Endothelial cell of umbilical vein (primary cell): Measurements from ENCODE around the gene RECK. TPM values are rescaled to one million over a fixed set of nuclear protein-coding genes. Genes with fewer than 3 reads are reported as not detected.

ENCODE experiments used
- BruUV-seq: library from RNA; stranded (reverse); fragments of 400-500 nt; replicated peaks from 2 replicates; lab custom pipeline; 2021; lab: Mats Ljungman, UMichigan
- CTCF ChIA-PET: fragments of 300-600, 350-600 bp; sonication (Branson Sonifier 250); formaldehyde crosslinking; loops from one replicate; lab custom pipeline; 2021; ENCODE audit warnings: antibody characterized with exemption, inconsistent platforms; lab: Charles Lee
- POLR2A ChIA-PET: fragments of 300-600, 350-600 bp; sonication (Branson Sonifier 250); formaldehyde crosslinking; loops from one replicate; lab custom pipeline; 2021; ENCODE audit warnings: antibody characterized with exemption, inconsistent platforms; lab: Charles Lee
- DNase-seq: peaks from one replicate; pipeline ENCODE4 v3.0.0-alpha.2; 2011; ENCODE audit warnings: low read depth, low spot score
- FAIRE-seq: peaks from 2 replicates; lab custom pipeline; 2011; peaks lifted over from hg19 to GRCh38; lab: Jason Lieb, UNC
- H2AFZ ChIP-seq: 2 replicates; pipeline ENCODE4 v1.6.0; 2012; ENCODE audit warnings: low read depth, low read length, control low read depth, inconsistent platforms
- H3K27ac ChIP-seq: 2 replicates; pipeline ENCODE4 v1.5.1; 2011; ENCODE audit warnings: low read depth, mild to moderate bottlenecking, control low read depth, low read length, moderate library complexity; ENCODE audit not compliant: insufficient read depth
- H3K27me3 ChIP-seq, 2 experiments: 2 replicates each; pipeline versions ENCODE4 v1.6.0 to v1.6.1; 2011; ENCODE audit warnings: low read length in 2 of 2, mixed read lengths in 1 of 2; ENCODE audit not compliant: control insufficient read depth in 2 of 2, insufficient read depth in 2 of 2
- H3K36me3 ChIP-seq, 2 experiments: 2 replicates in 1 of 2; 3 replicates in 1 of 2; pipeline ENCODE4 v1.5.1; 2011; ENCODE audit warnings: low read length in 2 of 2, mild to moderate bottlenecking in 1 of 2, moderate library complexity in 1 of 2; ENCODE audit not compliant: control insufficient read depth in 2 of 2, insufficient read depth in 2 of 2; ENCODE audit errors: extremely low read depth in 1 of 2
- H3K4me1 ChIP-seq: 3 replicates; pipeline ENCODE4 v1.5.1; 2011; ENCODE audit warnings: mild to moderate bottlenecking, low read length; ENCODE audit not compliant: control insufficient read depth, insufficient read depth; ENCODE audit errors: extremely low read depth
- H3K4me2 ChIP-seq: 2 replicates; pipeline ENCODE4 v1.6.1; 2011; ENCODE audit warnings: low read length, control low read depth, mixed read lengths; ENCODE audit not compliant: insufficient read depth
- H3K4me3 ChIP-seq, 3 experiments: fragments of 200-600 bp in 1 of 3; sonication (generic), shearing (Covaris generic) in 1 of 3; replicated peaks in 1 of 3; 2 replicates each; pipeline ENCODE4 v1.5.1; 2011 to 2016; ENCODE audit warnings: control low read depth in 3 of 3, low read length in 3 of 3, mild to moderate bottlenecking in 2 of 3, inconsistent platforms in 1 of 3, low read depth in 1 of 3, moderate library complexity in 1 of 3; ENCODE audit not compliant: insufficient read depth in 1 of 3
- H3K79me2 ChIP-seq: 2 replicates; pipeline ENCODE4 v1.6.0; 2012; ENCODE audit warnings: low read length, inconsistent platforms; ENCODE audit not compliant: control insufficient read depth, insufficient read depth
- H3K9ac ChIP-seq: replicated peaks from 2 replicates; pipeline ENCODE3; 2011; ENCODE audit warnings: low read length, control low read depth; ENCODE audit not compliant: insufficient read depth; ENCODE audit errors: extremely low read depth
- H3K9me1 ChIP-seq: replicated peaks from 3 replicates; pipeline ENCODE4 v1.6.0; 2011; ENCODE audit warnings: mild to moderate bottlenecking, low read length; ENCODE audit not compliant: control insufficient read depth, insufficient read depth; ENCODE audit errors: extremely low read depth
- H3K9me3 ChIP-seq: replicated peaks from 2 replicates; pipeline ENCODE4 v1.5.1; 2012; ENCODE audit warnings: low read length, inconsistent platforms; ENCODE audit not compliant: control insufficient read depth, insufficient read depth
- H4K20me1 ChIP-seq: replicated peaks from 2 replicates; pipeline ENCODE3; 2011; ENCODE audit warnings: mild to moderate bottlenecking, low read length; ENCODE audit not compliant: control insufficient read depth, insufficient read depth; ENCODE audit errors: extremely low read depth
- CTCF ChIP-seq, 2 donors: IDR thresholded peaks; 1 replicate in 1 of 2; 2 replicates in 1 of 2; pipeline ENCODE4 v1.5.1; 2011; ENCODE audit warnings: low read length in 2 of 2, mild to moderate bottlenecking in 2 of 2, moderate library complexity in 2 of 2, control low read depth in 1 of 2, inconsistent platforms in 1 of 2, low read depth in 1 of 2; ENCODE audit not compliant: insufficient read depth in 1 of 2; ENCODE audit errors: extremely low read depth in 1 of 2
- EZH2 ChIP-seq: IDR thresholded peaks from 2 replicates; pipeline ENCODE4 v1.6.1; 2012; ENCODE audit warnings: borderline replicate concordance, low read depth, mild to moderate bottlenecking, moderate library complexity, low read length, inconsistent platforms; ENCODE audit not compliant: severe bottlenecking
- FOS ChIP-seq: IDR thresholded peaks from 2 replicates; pipeline ENCODE4 v1.6.1; 2011; ENCODE audit warnings: mild to moderate bottlenecking, low read length, moderate library complexity, borderline replicate concordance; ENCODE audit not compliant: insufficient read depth
- GATA2 ChIP-seq: IDR thresholded peaks from 2 replicates; pipeline ENCODE4 v1.7.0; 2011; ENCODE audit warnings: low read depth, mild to moderate bottlenecking, moderate library complexity, mixed read lengths, low read length; ENCODE audit not compliant: insufficient read length, insufficient read depth
- JUN ChIP-seq: IDR thresholded peaks from 2 replicates; pipeline ENCODE4 v1.6.1; 2011; ENCODE audit warnings: borderline replicate concordance, low read depth; ENCODE audit not compliant: insufficient read length, insufficient read depth
- MAX ChIP-seq: IDR thresholded peaks from 2 replicates; pipeline ENCODE4 v1.6.1; 2011; ENCODE audit not compliant: insufficient read depth, insufficient read length
- MYC ChIP-seq: IDR thresholded peaks from one replicate; pipeline ENCODE4 v1.6.1; 2011; ENCODE audit warnings: mild to moderate bottlenecking, low read depth, low read length
- POLR2A ChIP-seq: IDR thresholded peaks from 2 replicates; pipeline ENCODE4 v1.6.1; 2012; ENCODE audit warnings: low read depth, mild to moderate bottlenecking, control low read depth, low read length
- POLR2AphosphoS5 ChIP-seq: IDR thresholded peaks from 2 replicates; pipeline ENCODE4 v1.6.1; 2012; ENCODE audit warnings: low read depth, mild to moderate bottlenecking, control low read depth, low read length, moderate library complexity; ENCODE audit not compliant: insufficient read depth
- dilution Hi-C: fragments of 300-500 bp; cut with MboI; formaldehyde crosslinking; loops from one replicate; pipeline ENCODE4 v1.15.0; 2019; ENCODE audit warnings: low sequenced_read_pairs; ENCODE audit not compliant: extremely low pct_ligation_motif_present
- intact Hi-C: fragments of 100-400 bp; cut with micrococcal nuclease; formaldehyde crosslinking; loops from one replicate; pipeline ENCODE4 v1.10.0; 2022
- polyA plus RNA-seq, 4 experiments: library from polyadenylated mRNA; depleted of rRNA in 3 of 4; stranded (reverse) in 3 of 4; unstranded in 1 of 4; fragments of >200 nt; gene quantifications; 2 replicates each; pipeline versions ENCODE4 v1.2.1 to v1.2.3, GENCODE V29; 2011 to 2012; ENCODE audit warnings: missing spikeins in 1 of 4
- total RNA-seq: library from RNA; stranded (reverse); gene quantifications from 2 replicates; pipeline ENCODE4 v1.2.3, GENCODE V29; 2021

The RECK gene
- total and polyA plus RNA-seq, 2 donors (not counting 3 experiments of a cell fraction or from before 2014, with no cell fraction given) = 12.0 to 14.1 TPM

GRCh38 chr9:36135741-36136271, 99.1 kb downstream of the RECK start:
- H2AFZ ChIP-seq = peak overlapping the region; percentile 82
- dilution Hi-C loops (no loop called here), intact Hi-C loops (loop anchor here (1.0 to 2.0 kb wide), 3 partner anchors 15 to 33 kb away; no protein-coding TSS in a partner anchor)
- no peaks in the 10 kb centered on the region for H3K9me3 ChIP-seq
- no peaks in the 10 kb centered on the region for H3K9me1 ChIP-seq
- H4K20me1 ChIP-seq = no peaks in the 10 kb centered on the region
- H3K9ac ChIP-seq = peak overlapping the region; percentile 30
- H3K4me2 ChIP-seq = peak overlapping the region; percentile 74
- TF ChIP-seq GATA2 (no peak), MYC (no peak), POLR2A (no peak), JUN (no peak), CTCF (IDR thresholded peaks at IDR 0.05; ENCODE audit: extremely low read depth in 1 of 2, insufficient read depth in 1 of 2, low read depth in 1 of 2, low read length in 2 of 2) (no peak), EZH2 (no peak), POLR2AphosphoS5 (no peak), FOS (no peak), MAX (no peak)
- POLR2A ChIA-PET = interaction anchor here (0.9 kb wide), 1 partner anchor 26 kb away, joined by 3 read pairs; no protein-coding TSS in a partner anchor
- H3K79me2 ChIP-seq = no peaks in the 10 kb centered on the region
- H3K27me3 ChIP-seq = no peaks in the 10 kb centered on the region
- H3K4me3 ChIP-seq = peak overlapping the region; percentile 40 to 62 (median 61)
- DNase-seq (no peak), FAIRE-seq (no peak)
- no peak overlapping the region for H3K27ac ChIP-seq
- no TSS peak for BruUV-seq
- H3K4me1 ChIP-seq = peaks cover 11% of the 10 kb centered on the region
- CTCF ChIA-PET = interaction anchor here (1.0 to 8.0 kb wide), 9 partner anchors 12 to 181 kb away, joined by 3 to 76 read pairs (median 5); no protein-coding TSS in a partner anchor
- H3K36me3 ChIP-seq = no peaks in the 10 kb centered on the region
